H9 (cell line): ENCODE results near the gene IL1RL2. TPM values are rescaled to one million over a fixed set of nuclear protein-coding genes. Genes with fewer than 3 reads are reported as not detected.

Experiments
- DNase-seq: peaks from one replicate; pipeline ENCODE4 v3.0.0-alpha.2; 2017
- H2AFZ ChIP-seq: one replicate; pipeline ENCODE4 v1.6.1; 2013; ENCODE audit warnings: mild to moderate bottlenecking, low read length, control low read depth, moderate library complexity
- H2AK5ac ChIP-seq: 2 replicates; pipeline ENCODE4 v1.6.1; 2013; ENCODE audit warnings: low read length, control low read depth, mixed read lengths; ENCODE audit not compliant: insufficient read length
- H2BK120ac ChIP-seq: one replicate; pipeline ENCODE4 v1.6.1; 2013; ENCODE audit warnings: low read depth, mild to moderate bottlenecking, low read length, control low read depth, inconsistent platforms; ENCODE audit not compliant: poor library complexity, severe bottlenecking
- H2BK12ac ChIP-seq: 2 replicates; pipeline ENCODE4 v1.6.1; 2013; ENCODE audit warnings: low read length, control low read depth, mixed read lengths, low read depth; ENCODE audit not compliant: insufficient read length
- H2BK15ac ChIP-seq: 2 replicates; pipeline ENCODE4 v1.6.1; 2013; ENCODE audit warnings: low read depth, low read length, control low read depth
- H2BK20ac ChIP-seq: one replicate; pipeline ENCODE4 v1.6.1; 2013; ENCODE audit warnings: low read depth, mild to moderate bottlenecking, low read length, control low read depth, inconsistent platforms; ENCODE audit not compliant: poor library complexity, severe bottlenecking
- H2BK5ac ChIP-seq: 2 replicates; pipeline ENCODE4 v1.6.1; 2013; ENCODE audit warnings: low read length, control low read depth, mixed read lengths; ENCODE audit not compliant: insufficient read length
- H3K14ac ChIP-seq: 2 replicates; pipeline ENCODE4 v1.6.1; 2013; ENCODE audit warnings: low read length, control low read depth; ENCODE audit not compliant: insufficient read depth
- H3K18ac ChIP-seq: 2 replicates; pipeline ENCODE4 v1.6.1; 2013; ENCODE audit warnings: low read depth, mild to moderate bottlenecking, mixed read lengths, low read length, control low read depth; ENCODE audit not compliant: insufficient read length
- H3K23ac ChIP-seq: 2 replicates; pipeline ENCODE4 v1.6.1; 2013; ENCODE audit warnings: low read length, control low read depth, mixed read lengths, low read depth; ENCODE audit not compliant: insufficient read length
- H3K23me2 ChIP-seq: 2 replicates; pipeline ENCODE4 v1.6.1; 2013; ENCODE audit warnings: low read depth, mild to moderate bottlenecking, mixed read lengths, low read length, control low read depth; ENCODE audit not compliant: insufficient read length, poor library complexity, severe bottlenecking
- H3K27ac ChIP-seq: 2 replicates; pipeline ENCODE4 v1.5.1; 2013; ENCODE audit warnings: low read length, control low read depth, mixed read lengths, low read depth; ENCODE audit not compliant: insufficient read length
- H3K27me3 ChIP-seq: 2 replicates; pipeline ENCODE4 v1.6.1; 2013; ENCODE audit warnings: low read length, control low read depth, inconsistent platforms; ENCODE audit not compliant: insufficient read depth
- H3K4ac ChIP-seq: 2 replicates; pipeline ENCODE4 v1.6.1; 2013; ENCODE audit warnings: low read depth, mild to moderate bottlenecking, control low read depth, inconsistent platforms, low read length, moderate library complexity
- H3K4me1 ChIP-seq: 2 replicates; pipeline ENCODE4 v1.6.1; 2013; ENCODE audit warnings: low read length, control low read depth, inconsistent platforms; ENCODE audit not compliant: insufficient read depth
- H3K4me2 ChIP-seq: 2 replicates; pipeline ENCODE4 v1.6.1; 2013; ENCODE audit warnings: low read length, control low read depth, mixed read lengths; ENCODE audit not compliant: insufficient read length, insufficient read depth
- H3K56ac ChIP-seq: 2 replicates; pipeline ENCODE4 v1.6.1; 2013; ENCODE audit warnings: low read depth, mild to moderate bottlenecking, mixed read lengths, low read length, control low read depth; ENCODE audit not compliant: insufficient read length
- H3K79me1 ChIP-seq: 2 replicates; pipeline ENCODE4 v1.6.1; 2013; ENCODE audit warnings: low read depth, mild to moderate bottlenecking, moderate library complexity, low read length, control low read depth, inconsistent platforms; ENCODE audit not compliant: insufficient read depth, poor library complexity, severe bottlenecking
- H3K79me2 ChIP-seq: 2 replicates; pipeline ENCODE4 v1.6.1; 2013; ENCODE audit warnings: low read length, control low read depth, inconsistent platforms; ENCODE audit not compliant: insufficient read depth
- H3K9ac ChIP-seq: 2 replicates; pipeline ENCODE4 v1.6.1; 2013; ENCODE audit warnings: low read length, control low read depth, mixed read lengths; ENCODE audit not compliant: insufficient read length; ENCODE audit errors: extremely low read depth
- H3K9me3 ChIP-seq: one replicate; pipeline ENCODE4 v1.6.1; 2013; ENCODE audit warnings: low read depth, low read length, inconsistent platforms; ENCODE audit not compliant: control insufficient read depth
- H3T11ph ChIP-seq: one replicate; pipeline ENCODE4 v1.6.1; 2013; ENCODE audit warnings: mild to moderate bottlenecking, low read length, control low read depth, inconsistent platforms
- H4K20me1 ChIP-seq: one replicate; pipeline ENCODE4 v1.6.1; 2013; ENCODE audit not compliant: control insufficient read depth, insufficient read length, insufficient read depth
- H4K5ac ChIP-seq: 2 replicates; pipeline ENCODE4 v1.6.1; 2013; ENCODE audit warnings: low read depth, mild to moderate bottlenecking, mixed read lengths, low read length, control low read depth; ENCODE audit not compliant: insufficient read length
- H4K8ac ChIP-seq: replicated peaks from 2 replicates; pipeline ENCODE4 v1.6.1; 2013; ENCODE audit warnings: low read length, control low read depth, mixed read lengths, low read depth; ENCODE audit not compliant: insufficient read length
- H4K91ac ChIP-seq: 2 replicates; pipeline ENCODE4 v1.6.1; 2013; ENCODE audit warnings: low read depth, mild to moderate bottlenecking, moderate library complexity, mixed read lengths, low read length, control low read depth; ENCODE audit not compliant: insufficient read length
- H3K27ac Mint-ChIP-seq, 3 experiments: 2 replicates in 2 of 3; 3 replicates in 1 of 3; pipeline ENCODE4 v1.8.0; 2020 to 2021; ENCODE audit warnings: mixed read lengths in 3 of 3, mild to moderate bottlenecking in 1 of 3, moderate library complexity in 1 of 3
- H3K27me3 Mint-ChIP-seq: 2 replicates; pipeline ENCODE4 v1.8.0; 2021; ENCODE audit warnings: low read depth, mild to moderate bottlenecking, moderate library complexity, mixed read lengths
- H3K36me3 Mint-ChIP-seq, 3 experiments: 2 replicates in 2 of 3; 3 replicates in 1 of 3; pipeline ENCODE4 v1.8.0; 2020 to 2021; ENCODE audit warnings: low read depth in 3 of 3, mixed read lengths in 3 of 3; ENCODE audit not compliant: insufficient read depth in 1 of 3
- H3K4me1 Mint-ChIP-seq, 2 experiments: 2 replicates each; pipeline ENCODE4 v1.8.0; 2020; ENCODE audit warnings: mixed read lengths in 2 of 2
- H3K4me3 Mint-ChIP-seq, 2 experiments: 2 replicates in 1 of 2; 3 replicates in 1 of 2; pipeline ENCODE4 v1.8.0; 2020 to 2021; ENCODE audit warnings: mild to moderate bottlenecking in 2 of 2, mixed read lengths in 2 of 2, moderate library complexity in 1 of 2
- H3K9me3 Mint-ChIP-seq, 2 experiments: 2 replicates in 1 of 2; 3 replicates in 1 of 2; pipeline ENCODE4 v1.8.0; 2020; ENCODE audit warnings: mild to moderate bottlenecking in 2 of 2, mixed read lengths in 2 of 2, moderate library complexity in 1 of 2
- CTCF ChIP-seq: fragments of 200-600 bp; sonication (generic); conservative IDR thresholded peaks from 3 replicates; pipeline ENCODE4 v1.8.0; 2021; ENCODE audit warnings: antibody characterized with exemption, mild to moderate bottlenecking
- WGBS: extraction: QIAGEN DNeasy Blood & Tissue Kit; methylation state at CpG from one replicate; pipeline ENCODE4 v1.1.7; 2013; ENCODE audit warnings: missing lambda C conversion rate, low lambda C conversion rate, mixed read lengths; ENCODE audit not compliant: insufficient read length; ENCODE audit errors: extremely low coverage; 5-methylcytosine and 5-hydroxymethylcytosine counted together
- total RNA-seq: library from RNA; stranded (reverse); gene quantifications from 2 replicates; pipeline ENCODE4 v1.2.1, GENCODE V29; 2021

IL1RL2 gene
- total RNA-seq, 1 experiment from 2014 or later = not detected

- Histone ChIP-seq H3K79me1 (no peaks in the 10 kb centered on the region), H2AK5ac (no peak overlapping the region), H3K27ac (no peak overlapping the region), H3K56ac (no peak overlapping the region), H2BK5ac (no peak overlapping the region), H3K23ac (no peak overlapping the region), H3K18ac (no peak overlapping the region), H3K4me1 (no peaks in the 10 kb centered on the region), H3K27me3 (no peaks in the 10 kb centered on the region), H4K20me1 (no peaks in the 10 kb centered on the region), H2BK120ac (no peak overlapping the region), H3T11ph (no peak overlapping the region), H2AFZ (no peak overlapping the region), H3K9me3 (no peaks in the 10 kb centered on the region), H3K23me2 (no peaks in the 10 kb centered on the region), H2BK12ac (no peak overlapping the region), H3K14ac (no peak overlapping the region), H2BK15ac (no peak overlapping the region), H2BK20ac (no peak overlapping the region), H3K9ac (no peak overlapping the region), H4K5ac (no peak overlapping the region), H3K4ac (no peak overlapping the region), H3K79me2 (no peaks in the 10 kb centered on the region), H4K8ac (no peak overlapping the region), H4K91ac (no peak overlapping the region), H3K4me2 (no peak overlapping the region)
- H3K4me3 Mint-ChIP-seq = no peak overlapping the region
- no peaks in the 10 kb centered on the region for H3K4me1 Mint-ChIP-seq
- DNase-seq = no peak
- H3K9me3 Mint-ChIP-seq = no peaks in the 10 kb centered on the region; a peak in 1 of 5 replicates
- WGBS = no CpG with 5 or more reads among the region's 6 CpGs
- no peaks in the 10 kb centered on the region for H3K36me3 Mint-ChIP-seq
- no peak overlapping the region for H3K27ac Mint-ChIP-seq
- no peak for TF ChIP-seq CTCF
- no peaks in the 10 kb centered on the region for H3K27me3 Mint-ChIP-seq
Observed at GRCh38 chr2:102155703-102156515, 30.9 kb upstream of the IL1RL2 start.
